ENCODE data around the gene FNBP1L.

DNA sequence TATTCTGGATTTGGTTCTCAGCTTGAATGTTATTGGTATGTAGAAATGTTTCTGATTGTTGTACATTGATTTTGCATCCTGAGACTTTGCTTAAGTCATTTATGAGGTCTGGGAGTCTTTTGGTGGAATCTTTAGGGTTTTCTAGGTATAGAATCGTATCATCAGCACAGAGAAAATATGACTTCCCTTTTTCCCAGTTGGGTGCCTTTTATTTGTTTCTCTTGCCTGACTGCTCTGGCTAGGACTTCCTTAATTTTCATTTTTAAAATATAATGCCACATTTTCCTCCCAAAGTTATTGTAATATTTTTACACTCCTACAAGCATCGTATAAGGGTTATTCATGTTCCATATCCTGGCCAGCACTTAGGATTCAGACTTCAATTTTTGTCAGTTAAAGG is 111.1 kb downstream of the FNBP1L start:
- TF ChIP-seq ATF6 (CRISPR knock-in tag; IDR thresholded peaks at IDR 0.05) (no peak), TARDBP (IDR thresholded peaks at IDR 0.05) (no peak), PML (IDR thresholded peaks at IDR 0.05; ENCODE audit: low read length) (no peak)
